ELR (cell line): Measurements from ENCODE around the gene IPMK.

Experiments used
- DNase-seq: peaks from one replicate; pipeline ENCODE4 v3.0.0-alpha.2; 2015; ENCODE audit warnings: low read depth

The IPMK gene

GRCh38 chr10:58267713-58268453, at the start of gene IPMK:
Gene IPMK (minus strand): TSS chr10:58267894. CDS start chr10:58267611, 283 bp downstream.
- peak; percentile 91 for DNase-seq

DNA sequence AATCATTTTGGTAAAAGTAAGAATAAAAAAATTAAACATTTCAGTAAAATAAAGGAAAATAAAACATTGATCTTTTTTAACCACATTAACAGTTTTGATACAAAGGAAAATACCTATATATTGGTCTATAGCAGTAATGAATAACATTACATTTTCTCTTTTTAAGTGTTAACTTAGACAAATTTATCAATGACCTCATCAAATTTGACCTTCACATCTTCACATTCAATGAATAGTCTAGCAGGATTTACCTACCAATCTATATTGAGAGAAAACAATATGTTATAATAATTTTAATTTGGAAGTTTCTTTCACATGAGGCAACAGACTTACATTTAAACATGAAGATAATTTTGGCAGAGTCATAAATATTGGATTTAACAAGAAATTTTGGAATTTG, 49.2 kb upstream of the IPMK start:
- DNase-seq: no peak

DNA sequence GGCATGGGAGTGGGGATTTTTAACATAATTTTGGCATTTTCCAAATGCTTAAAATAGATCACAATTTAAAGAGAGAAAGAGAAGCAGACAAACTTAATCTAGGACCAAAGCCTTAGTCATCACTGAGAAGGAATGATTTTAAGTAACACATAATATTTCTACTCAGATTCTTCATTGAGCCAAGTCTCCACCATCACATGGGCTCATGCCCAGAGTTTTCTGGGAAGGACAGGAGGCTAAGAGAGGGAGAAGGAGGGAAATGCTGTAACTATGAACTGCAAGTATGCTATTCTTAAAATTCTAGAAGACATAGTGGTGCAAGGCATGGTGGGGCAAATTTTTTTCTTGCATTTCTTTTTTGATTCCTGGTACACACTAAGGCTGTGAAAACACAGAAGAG, 43.3 kb upstream of the IPMK start:
- no peak for DNase-seq

DNA sequence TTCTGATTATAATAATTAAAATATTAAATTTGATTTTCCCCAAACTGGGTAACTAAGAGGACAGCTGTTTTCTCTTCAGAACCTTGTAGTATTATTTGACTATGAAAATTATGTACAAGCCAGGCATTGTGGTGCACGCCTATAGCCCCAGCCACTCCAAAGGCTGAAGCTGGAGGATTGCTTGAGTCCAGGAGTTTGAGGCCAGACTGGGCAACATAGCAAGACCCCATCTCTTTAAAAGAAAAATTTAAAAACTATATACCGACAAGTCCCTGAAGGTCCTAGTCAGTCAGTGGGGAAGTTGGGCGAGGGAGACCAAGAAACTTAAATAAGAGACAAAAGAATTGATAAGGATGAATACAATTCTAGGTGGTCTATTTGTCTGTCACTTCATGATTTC, 40.0 kb upstream of the IPMK start:
- no peak for DNase-seq

- no peak for DNase-seq
These were observed 38.1 kb upstream of the IPMK start for GRCh38 chr10:58305821-58306220.

GRCh38 chr10:58304099-58304633, 36.5 kb upstream of the IPMK start:
- DNase-seq: no peak

- DNase-seq: no peak
These were observed 34.6 kb upstream of the IPMK start for GRCh38 chr10:58302254-58302653.

- DNase-seq: no peak
These were observed 33.0 kb upstream of the IPMK start for GRCh38 chr10:58300676-58301075.

DNA sequence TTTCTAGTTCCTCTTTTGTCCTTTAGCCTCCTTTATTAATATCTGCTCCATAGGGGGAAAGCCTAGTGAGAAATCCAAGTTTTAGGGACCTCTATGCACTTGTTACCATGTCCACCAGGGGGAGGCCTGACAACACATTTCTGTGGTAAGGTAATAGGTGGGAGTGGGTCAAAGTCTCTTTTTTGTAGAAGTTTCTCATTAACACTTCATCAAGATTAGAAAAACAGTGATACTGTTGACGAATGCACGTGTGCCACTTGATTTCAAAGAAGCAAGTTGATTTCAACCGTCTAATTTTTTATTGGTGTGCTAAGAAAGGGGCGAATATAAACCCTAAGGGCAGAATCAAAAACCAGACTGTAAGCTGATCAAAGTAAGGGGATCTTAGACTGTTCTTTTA, 31.9 kb upstream of the IPMK start:
- peak; percentile 69 for DNase-seq

DNA sequence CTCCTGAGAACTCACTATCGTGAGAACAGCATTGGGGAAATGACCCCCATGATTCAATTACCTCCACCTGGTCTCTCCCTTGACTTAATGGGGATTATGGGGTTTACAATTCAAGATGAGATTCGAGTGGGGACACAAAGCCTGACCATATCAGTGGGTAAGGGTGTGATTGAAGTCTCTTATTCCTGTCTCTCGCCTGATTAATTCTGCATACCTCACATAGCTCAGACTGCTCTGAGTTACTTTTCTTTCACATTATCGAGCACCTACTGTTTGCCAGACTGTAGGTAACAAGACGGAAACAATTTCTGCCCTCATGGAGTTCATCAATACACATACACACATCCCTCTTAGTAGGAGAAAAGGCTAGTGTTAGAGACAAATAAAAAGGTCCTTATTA, 26.3 kb upstream of the IPMK start:
- no peak for DNase-seq

DNA sequence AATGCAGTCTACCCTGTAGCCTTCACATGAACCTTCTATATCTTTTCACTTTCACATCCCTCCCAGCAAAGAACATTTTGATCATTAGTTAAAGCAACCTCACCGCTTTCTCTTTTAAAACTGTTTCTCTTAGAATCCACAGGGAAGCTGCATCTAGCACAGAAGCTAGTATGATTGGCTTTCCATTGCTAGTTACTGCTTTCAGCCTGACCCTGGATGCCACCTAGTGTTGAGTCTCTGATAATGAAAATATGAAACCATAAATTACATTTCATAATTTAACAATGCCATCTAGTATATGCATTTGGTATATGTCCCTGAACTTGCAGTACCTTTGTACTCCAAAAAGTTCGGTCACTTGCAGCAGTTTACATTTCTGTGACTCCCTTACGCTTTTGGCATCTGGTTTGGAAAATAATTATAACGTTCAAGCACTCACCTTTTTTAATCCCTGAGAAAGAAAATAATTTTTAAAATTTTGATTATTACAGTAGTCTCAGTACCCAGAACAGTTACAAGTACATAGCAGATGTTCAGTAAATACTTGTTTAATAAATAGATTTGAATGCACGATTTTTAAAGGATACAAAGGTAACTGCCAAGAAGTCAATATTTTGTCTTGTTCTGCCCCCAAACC, 24.0 kb upstream of the IPMK start:
- DNase-seq: peak; percentile 74

DNA sequence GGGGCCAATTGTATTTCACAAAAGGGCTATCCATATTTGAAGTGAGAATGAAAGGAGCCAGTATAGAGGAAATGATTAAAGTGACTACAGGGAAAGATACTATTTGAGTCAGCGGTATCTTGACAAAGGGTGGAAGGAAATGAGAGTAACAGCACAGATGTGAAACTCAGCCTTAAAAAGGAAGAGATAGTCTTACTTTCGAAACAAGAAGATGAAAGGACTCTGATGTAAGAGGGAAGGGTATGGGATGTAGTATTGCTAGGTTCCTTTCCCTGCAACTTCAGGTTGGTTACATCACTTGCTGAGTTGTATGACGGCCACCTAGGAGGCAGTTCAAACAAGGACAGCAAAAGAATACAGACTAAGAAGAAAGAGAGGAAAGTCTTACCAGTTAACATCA, 14.9 kb upstream of the IPMK start:
- DNase-seq: no peak

DNA sequence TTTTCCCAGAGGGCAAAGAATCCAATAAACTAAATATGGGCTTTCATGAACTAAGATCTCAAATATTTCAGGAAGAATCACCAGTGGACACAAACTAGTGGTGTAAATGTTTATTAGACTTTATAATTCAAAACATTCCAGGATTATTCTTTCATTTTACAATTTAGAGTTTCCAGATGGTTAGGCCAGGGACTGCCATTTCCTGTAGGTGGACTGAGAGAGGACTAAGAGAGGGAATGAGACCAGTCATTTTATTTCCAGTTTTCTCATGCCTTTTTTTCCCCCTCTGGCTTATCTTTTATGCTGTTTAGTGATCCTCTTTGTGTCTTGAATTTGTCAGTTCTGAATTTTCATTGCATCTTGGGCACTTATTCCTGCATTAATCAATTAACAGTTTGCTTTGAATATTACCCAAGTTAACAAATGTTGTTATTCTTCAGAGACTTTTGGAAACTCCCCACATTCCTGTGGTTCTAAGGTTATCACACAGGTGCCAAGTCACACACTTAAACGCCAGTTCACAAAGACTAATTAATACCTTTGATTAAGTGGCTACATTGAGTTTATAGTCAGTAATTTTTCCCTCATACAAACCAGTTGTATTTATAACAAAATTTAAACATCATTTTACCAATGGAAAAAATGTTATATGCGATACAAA, 13.5 kb upstream of the IPMK start:
- no peak for DNase-seq

DNA sequence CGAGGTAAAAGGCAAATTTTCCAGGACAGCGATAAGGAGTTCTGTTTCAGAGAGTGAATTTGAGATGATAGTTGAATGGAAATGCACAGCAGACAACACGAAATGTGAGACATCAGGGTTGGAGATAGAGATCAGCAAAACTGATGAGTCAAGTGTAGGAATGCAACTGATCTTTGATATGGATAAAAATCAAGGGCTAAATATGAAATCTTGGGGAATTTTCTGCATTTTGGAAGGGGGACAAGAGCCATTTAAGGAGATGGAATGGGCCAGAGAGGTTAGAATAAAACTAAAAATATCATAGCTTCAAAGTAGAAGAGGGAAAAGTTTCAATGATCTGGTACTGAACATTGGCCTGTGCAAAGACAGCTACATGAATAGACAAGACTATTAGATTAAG, 12.8 kb upstream of the IPMK start:
- DNase-seq: peak; percentile 62

DNA sequence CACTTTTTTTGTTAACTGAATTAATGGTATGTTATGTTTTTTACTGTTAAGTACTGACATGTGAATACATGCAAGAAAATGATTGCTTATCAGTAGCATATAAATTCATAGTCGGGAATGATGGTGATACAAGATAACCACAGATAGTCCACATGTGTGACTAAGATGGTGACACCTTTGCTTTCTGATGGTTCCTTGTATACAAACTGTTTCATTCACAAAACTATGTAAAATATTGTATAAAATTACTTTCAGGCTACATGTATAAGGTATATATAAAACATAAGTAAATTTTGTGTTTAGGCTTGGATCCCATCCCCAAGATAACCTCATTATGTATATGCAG, 11.2 kb upstream of the IPMK start:
- no peak for DNase-seq

GRCh38 chr10:58278274-58278961, 10.7 kb upstream of the IPMK start:
- no peak for DNase-seq

DNA sequence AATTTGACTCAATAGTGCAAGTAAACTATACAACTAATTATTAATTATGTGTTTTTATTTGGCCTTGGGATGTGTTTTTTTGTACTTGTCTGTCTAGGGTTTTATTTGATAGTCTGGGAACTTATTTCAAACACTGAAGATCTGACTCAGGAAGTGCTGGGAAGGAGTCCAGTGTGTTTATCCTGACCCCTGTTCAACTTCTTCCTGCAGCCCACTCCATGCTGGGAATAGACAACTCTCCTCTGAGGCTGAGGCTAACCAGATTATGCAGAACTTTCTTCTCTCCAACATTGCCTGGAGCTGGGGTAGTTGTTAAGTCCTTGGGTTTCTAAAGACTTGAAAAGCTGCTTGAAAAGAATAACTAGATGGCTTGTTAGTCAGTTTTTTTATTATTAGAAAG, 8.2 kb upstream of the IPMK start:
- no peak for DNase-seq

DNA sequence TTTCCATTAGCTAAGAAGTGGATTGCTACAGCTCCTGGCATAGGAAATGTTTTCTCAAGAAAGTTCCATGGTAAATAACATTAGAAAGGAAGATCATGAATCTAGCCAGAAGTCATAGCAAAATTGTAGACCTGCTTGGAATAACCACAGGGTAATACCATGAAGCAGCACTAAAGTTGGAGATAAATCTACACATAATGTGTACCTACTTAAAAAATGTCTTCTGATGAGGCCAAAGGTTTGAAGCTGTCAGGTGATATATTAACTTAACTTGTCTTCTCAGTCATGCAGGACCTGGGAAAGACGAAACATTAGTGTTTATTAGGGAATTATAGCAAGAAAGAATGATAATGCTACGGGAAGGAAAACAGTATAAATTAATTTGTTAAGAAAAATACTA, 7.6 kb upstream of the IPMK start:
- DNase-seq: no peak

- DNase-seq: no peak
These were observed 2.1 kb upstream of the IPMK start for GRCh38 chr10:58269782-58270290.

DNA sequence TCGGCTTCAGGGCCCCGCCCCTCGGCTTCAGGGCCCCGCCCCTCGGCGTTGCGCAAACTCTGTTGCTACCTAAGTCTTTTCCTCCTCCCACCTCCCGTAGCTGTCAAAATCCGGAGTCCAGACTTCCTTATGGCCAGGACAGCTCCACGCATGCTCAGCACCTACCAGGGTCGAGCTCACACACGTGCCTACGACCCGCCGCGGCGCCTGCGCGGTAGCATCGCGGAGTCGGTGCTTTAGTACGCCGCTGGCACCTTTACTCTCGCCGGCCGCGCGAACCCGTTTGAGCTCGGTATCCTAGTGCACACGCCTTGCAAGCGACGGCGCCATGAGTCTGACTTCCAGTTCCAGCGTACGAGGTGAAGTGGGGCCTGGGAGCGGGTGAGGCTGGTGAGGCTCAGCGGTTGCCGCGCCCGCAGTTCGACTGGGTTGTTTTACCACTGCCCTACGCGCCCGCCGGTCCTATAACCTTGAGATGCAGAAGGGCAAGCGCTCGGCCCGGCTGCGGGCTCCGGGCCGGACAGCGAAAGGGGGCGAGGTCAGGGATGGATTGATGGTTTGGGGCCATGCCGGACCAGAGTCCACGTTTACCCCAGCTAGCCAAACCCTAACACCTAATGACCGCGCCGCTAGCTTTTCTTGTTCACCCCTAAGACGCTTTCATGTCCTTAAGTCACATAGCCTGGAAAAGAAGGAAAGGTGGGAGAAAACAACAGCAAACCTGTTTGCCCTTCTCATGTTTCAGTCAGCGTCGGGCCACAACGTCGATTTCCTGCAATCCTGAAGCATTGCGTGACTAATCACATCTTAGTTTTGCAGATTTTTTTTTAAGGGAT, 1.5 kb upstream of the IPMK start, which contains the start of gene CISD1:
CISD1 (plus strand) TSS at position 217 of the 836 bp plus-strand sequence; CDS start at position 329, 112 bp downstream.
- DNase-seq: peak; percentile 100

DNA sequence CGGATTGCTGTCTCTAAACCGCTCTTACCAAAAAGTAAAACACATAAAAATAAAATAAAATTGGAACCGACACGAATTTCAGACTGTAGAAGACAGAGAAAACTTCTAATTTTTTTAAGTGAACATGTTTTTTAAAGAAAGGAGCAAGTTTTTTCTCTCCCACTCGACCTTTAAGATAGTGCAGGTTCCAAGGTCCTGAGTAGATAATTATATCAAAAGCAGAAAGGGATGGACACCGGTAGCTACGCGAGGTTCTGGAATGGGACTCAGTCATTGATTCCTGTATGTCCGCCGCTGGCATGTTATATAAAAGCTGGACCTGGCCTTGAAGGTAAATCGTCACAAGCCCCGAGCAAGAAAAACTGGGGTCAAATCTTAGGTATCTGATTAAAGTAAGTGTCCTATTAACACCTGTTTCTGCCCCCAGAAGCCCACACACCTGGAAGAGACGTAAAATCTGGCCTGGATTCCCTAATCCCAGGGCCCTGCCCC, 806 bp upstream of the IPMK start:
- DNase-seq: no peak
